WTC11 (cell line): Measurements from ENCODE around the gene MAB21L1. TPM values are rescaled to one million over a fixed set of nuclear protein-coding genes. Genes with fewer than 3 reads are reported as not detected.

Experiments used
- ATAC-seq: fragments of 200-7000 bp; cut with Tn5 transposase; 2 replicates; pipeline ENCODE4 v1.10.0; 2021; ENCODE audit warnings: mild to moderate bottlenecking, moderate library complexity
- CTCF ChIA-PET: fragments of 300-600 bp; sonication (Branson Sonifier 250); formaldehyde crosslinking; loops from one replicate; lab custom pipeline; 2021; ENCODE audit warnings: antibody characterized with exemption; lab: Charles Lee
- POLR2A ChIA-PET: fragments of 350-600 bp; sonication (Branson Sonifier 250); formaldehyde crosslinking; loops from one replicate; lab custom pipeline; 2021; ENCODE audit warnings: antibody characterized with exemption; lab: Charles Lee
- DNase-seq: peaks from one replicate; pipeline ENCODE4 v3.0.0; 2021; ENCODE audit warnings: low spot score
- H3K27ac Mint-ChIP-seq: 2 replicates; pipeline ENCODE4 v1.8.0; 2021; ENCODE audit warnings: mixed read lengths
- H3K27me3 Mint-ChIP-seq: 2 replicates; pipeline ENCODE4 v1.8.0; 2021; ENCODE audit warnings: low read depth, mild to moderate bottlenecking, moderate library complexity, mixed read lengths
- H3K36me3 Mint-ChIP-seq: 2 replicates; pipeline ENCODE4 v1.8.0; 2021; ENCODE audit warnings: mixed read lengths
- H3K4me1 Mint-ChIP-seq: 2 replicates; pipeline ENCODE4 v1.8.0; 2022; ENCODE audit warnings: mixed read lengths
- H3K4me3 Mint-ChIP-seq: 2 replicates; pipeline ENCODE4 v1.8.0; 2021; ENCODE audit warnings: mild to moderate bottlenecking, moderate library complexity, mixed read lengths
- H3K9me3 Mint-ChIP-seq: 2 replicates; pipeline ENCODE4 v1.8.0; 2021; ENCODE audit warnings: mixed read lengths
- ELF4 ChIP-seq: sonication (generic); formaldehyde crosslinking; IDR thresholded peaks from 2 replicates; pipeline ENCODE4 v1.8.1; 2022; ENCODE audit warnings: low read depth, mild to moderate bottlenecking, moderate library complexity, missing genetic modification reagents
- GTF2I ChIP-seq: fragments of 250-450 bp; sonication (Bioruptor Pico); conservative IDR thresholded peaks from 2 replicates; pipeline ENCODE4 v1.4.0; 2021; ENCODE audit warnings: mild to moderate bottlenecking
- JUN ChIP-seq: sonication (generic); formaldehyde crosslinking; IDR thresholded peaks from 2 replicates; pipeline ENCODE4 v1.8.0; 2023; ENCODE audit warnings: mild to moderate bottlenecking, missing genetic modification reagents
- KAT7 ChIP-seq: sonication (generic); formaldehyde crosslinking; IDR thresholded peaks from 2 replicates; pipeline ENCODE4 v1.8.1; 2023; ENCODE audit warnings: missing genetic modification reagents, mild to moderate bottlenecking, borderline replicate concordance
- MYBL2 ChIP-seq: sonication (generic); formaldehyde crosslinking; IDR thresholded peaks from 2 replicates; pipeline ENCODE4 v1.8.1; 2023; ENCODE audit warnings: mild to moderate bottlenecking, moderate library complexity, missing genetic modification reagents
- NFE2L1 ChIP-seq: sonication (generic); formaldehyde crosslinking; IDR thresholded peaks from 2 replicates; pipeline ENCODE4 v1.8.1; 2023; ENCODE audit warnings: missing genetic modification reagents
- NFYB ChIP-seq: sonication (generic); formaldehyde crosslinking; conservative IDR thresholded peaks from 2 replicates; pipeline ENCODE4 v1.8.0; 2022; ENCODE audit warnings: low read depth, missing genetic modification reagents
- NR3C1 ChIP-seq: sonication (generic); formaldehyde crosslinking; conservative IDR thresholded peaks from 2 replicates; pipeline ENCODE4 v1.8.1; 2023; ENCODE audit warnings: low read depth, mild to moderate bottlenecking, missing genetic modification reagents
- OVOL2 ChIP-seq: fragments of 250-450 bp; sonication (Bioruptor Pico); IDR thresholded peaks from 2 replicates; pipeline ENCODE4 v1.9.0; 2021; ENCODE audit warnings: mild to moderate bottlenecking, borderline replicate concordance
- PRRX2 ChIP-seq: fragments of 250-450 bp; sonication (Bioruptor Pico); IDR thresholded peaks from 2 replicates; pipeline ENCODE4 v1.8.0; 2021; ENCODE audit warnings: mild to moderate bottlenecking
- RELA ChIP-seq: sonication (generic); formaldehyde crosslinking; IDR thresholded peaks from 2 replicates; pipeline ENCODE4 v1.8.1; 2022; ENCODE audit warnings: missing genetic modification reagents, mild to moderate bottlenecking, borderline replicate concordance
- TEAD1 ChIP-seq: sonication (generic); formaldehyde crosslinking; IDR thresholded peaks from 2 replicates; pipeline ENCODE4 v1.8.0; 2022; ENCODE audit warnings: mild to moderate bottlenecking, missing genetic modification reagents
- ZBTB21 ChIP-seq: sonication (generic); formaldehyde crosslinking; IDR thresholded peaks from 2 replicates; pipeline ENCODE4 v1.8.1; 2023; ENCODE audit warnings: mild to moderate bottlenecking, missing genetic modification reagents, borderline replicate concordance
- ZNF121 ChIP-seq: sonication (generic); formaldehyde crosslinking; IDR thresholded peaks from 2 replicates; pipeline ENCODE4 v1.8.0; 2023; ENCODE audit warnings: missing genetic modification reagents
- ZNF232 ChIP-seq: sonication (generic); formaldehyde crosslinking; IDR thresholded peaks from 2 replicates; pipeline ENCODE4 v1.8.0; 2022; ENCODE audit warnings: mild to moderate bottlenecking, missing genetic modification reagents
- ZNF263 ChIP-seq: sonication (generic); formaldehyde crosslinking; IDR thresholded peaks from 2 replicates; pipeline ENCODE4 v1.8.1; 2022; ENCODE audit warnings: low read depth, mild to moderate bottlenecking, moderate library complexity, missing genetic modification reagents
- ZNF396 ChIP-seq: fragments of 250-450 bp; sonication (Bioruptor Pico); IDR thresholded peaks from 2 replicates; pipeline ENCODE4 v1.8.0; 2021; ENCODE audit warnings: mild to moderate bottlenecking, moderate library complexity, borderline replicate concordance
- ZNF416 ChIP-seq: fragments of 250-450 bp; sonication (Bioruptor Pico); IDR thresholded peaks from 2 replicates; pipeline ENCODE4 v1.9.0; 2021; ENCODE audit warnings: mild to moderate bottlenecking, inconsistent platforms
- ZNF423 ChIP-seq: fragments of 250-450 bp; sonication (Bioruptor Pico); IDR thresholded peaks from 2 replicates; pipeline ENCODE4 v2.1.2; 2022; ENCODE audit warnings: mild to moderate bottlenecking, moderate library complexity
- total RNA-seq: library from RNA; stranded (reverse); gene quantifications from 3 replicates; pipeline ENCODE4 v1.2.3, GENCODE V29; 2021
- TF ChIP-seq, protein P1 (sequence below): fragments of 250-450 bp; sonication (Bioruptor Pico); IDR thresholded peaks from 2 replicates; pipeline ENCODE4 v2.1.2; 2022; ENCODE audit warnings: mild to moderate bottlenecking, moderate library complexity
- TF ChIP-seq, protein P2 (sequence below): sonication (generic); formaldehyde crosslinking; IDR thresholded peaks from 2 replicates; pipeline ENCODE4 v1.8.1; 2023; ENCODE audit warnings: mild to moderate bottlenecking, missing genetic modification reagents
- TF ChIP-seq, protein P3 (sequence below): sonication (generic); formaldehyde crosslinking; IDR thresholded peaks from 2 replicates; pipeline ENCODE4 v1.8.0; 2022; ENCODE audit warnings: mild to moderate bottlenecking, missing genetic modification reagents
- TF ChIP-seq, protein P4 (sequence below): sonication (generic); formaldehyde crosslinking; IDR thresholded peaks from 2 replicates; pipeline ENCODE4 v1.8.0; 2022; ENCODE audit warnings: mild to moderate bottlenecking, missing genetic modification reagents
- TF ChIP-seq, protein P5 (sequence below): sonication (generic); formaldehyde crosslinking; IDR thresholded peaks from 2 replicates; pipeline ENCODE4 v1.8.1; 2023; ENCODE audit warnings: mild to moderate bottlenecking, missing genetic modification reagents, moderate library complexity
- TF ChIP-seq, protein P6 (sequence below): fragments of 250-450 bp; sonication (Bioruptor Pico); IDR thresholded peaks from 2 replicates; pipeline ENCODE4 v1.9.0; 2021; ENCODE audit warnings: mild to moderate bottlenecking

The MAB21L1 gene
- total RNA-seq, 1 experiment from 2014 or later, result 0.15 TPM

DNA sequence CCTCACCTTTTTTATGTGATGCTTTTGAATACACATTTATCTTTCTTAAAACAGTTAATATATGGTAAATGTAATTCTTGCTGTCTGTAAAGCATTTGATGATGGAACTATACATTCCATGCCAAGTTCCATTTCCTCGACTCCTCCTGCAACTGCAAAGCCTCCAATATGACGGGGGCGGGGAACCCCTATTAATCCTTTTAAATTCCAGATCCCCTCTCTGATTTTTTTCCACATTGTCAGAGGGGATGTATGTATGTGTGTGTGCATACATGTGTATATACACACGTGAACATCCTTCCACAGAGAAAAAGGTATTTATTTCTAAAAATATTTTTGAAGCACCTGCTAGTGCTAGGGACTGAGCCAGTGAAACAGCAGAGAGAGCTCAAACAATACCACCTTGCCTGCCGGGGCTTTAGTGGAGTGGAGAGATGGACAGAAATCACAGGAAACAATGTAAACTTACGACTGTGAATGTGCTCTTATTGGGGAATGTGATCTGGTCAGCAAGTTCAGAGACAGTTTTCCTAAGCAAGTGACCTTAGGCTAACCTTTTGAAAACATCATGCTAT, 25.3 kb upstream of the MAB21L1 start:
- Mint-ChIP-seq H3K9me3 (no peaks in the 10 kb centered on the region), H3K27ac (no peak overlapping the region), H3K36me3 (no peaks in the 10 kb centered on the region)
- TF ChIP-seq KAT7 (no peak), NFE2L1 (CRISPR knock-in tag) (no peak), JUN (CRISPR knock-in tag) (no peak), ELF4 (CRISPR knock-in tag) (no peak), ZNF232 (CRISPR knock-in tag) (no peak), RELA (no peak), MYBL2 (CRISPR knock-in tag) (no peak)
- TF ChIP-seq, protein P1, sequence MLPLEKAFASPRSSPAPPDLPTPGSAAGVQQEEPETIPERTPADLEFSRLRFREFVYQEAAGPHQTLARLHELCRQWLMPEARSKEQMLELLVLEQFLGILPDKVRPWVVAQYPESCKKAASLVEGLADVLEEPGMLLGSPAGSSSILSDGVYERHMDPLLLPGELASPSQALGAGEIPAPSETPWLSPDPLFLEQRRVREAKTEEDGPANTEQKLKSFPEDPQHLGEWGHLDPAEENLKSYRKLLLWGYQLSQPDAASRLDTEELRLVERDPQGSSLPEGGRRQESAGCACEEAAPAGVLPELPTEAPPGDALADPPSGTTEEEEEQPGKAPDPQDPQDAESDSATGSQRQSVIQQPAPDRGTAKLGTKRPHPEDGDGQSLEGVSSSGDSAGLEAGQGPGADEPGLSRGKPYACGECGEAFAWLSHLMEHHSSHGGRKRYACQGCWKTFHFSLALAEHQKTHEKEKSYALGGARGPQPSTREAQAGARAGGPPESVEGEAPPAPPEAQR (CRISPR knock-in tag), result no peak
- TF ChIP-seq, protein P2, sequence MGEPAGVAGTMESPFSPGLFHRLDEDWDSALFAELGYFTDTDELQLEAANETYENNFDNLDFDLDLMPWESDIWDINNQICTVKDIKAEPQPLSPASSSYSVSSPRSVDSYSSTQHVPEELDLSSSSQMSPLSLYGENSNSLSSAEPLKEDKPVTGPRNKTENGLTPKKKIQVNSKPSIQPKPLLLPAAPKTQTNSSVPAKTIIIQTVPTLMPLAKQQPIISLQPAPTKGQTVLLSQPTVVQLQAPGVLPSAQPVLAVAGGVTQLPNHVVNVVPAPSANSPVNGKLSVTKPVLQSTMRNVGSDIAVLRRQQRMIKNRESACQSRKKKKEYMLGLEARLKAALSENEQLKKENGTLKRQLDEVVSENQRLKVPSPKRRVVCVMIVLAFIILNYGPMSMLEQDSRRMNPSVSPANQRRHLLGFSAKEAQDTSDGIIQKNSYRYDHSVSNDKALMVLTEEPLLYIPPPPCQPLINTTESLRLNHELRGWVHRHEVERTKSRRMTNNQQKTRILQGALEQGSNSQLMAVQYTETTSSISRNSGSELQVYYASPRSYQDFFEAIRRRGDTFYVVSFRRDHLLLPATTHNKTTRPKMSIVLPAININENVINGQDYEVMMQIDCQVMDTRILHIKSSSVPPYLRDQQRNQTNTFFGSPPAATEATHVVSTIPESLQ, result no peak
- TF ChIP-seq, protein P3, sequence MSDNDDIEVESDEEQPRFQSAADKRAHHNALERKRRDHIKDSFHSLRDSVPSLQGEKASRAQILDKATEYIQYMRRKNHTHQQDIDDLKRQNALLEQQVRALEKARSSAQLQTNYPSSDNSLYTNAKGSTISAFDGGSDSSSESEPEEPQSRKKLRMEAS (CRISPR knock-in tag), result no peak
- TF ChIP-seq, protein P4, sequence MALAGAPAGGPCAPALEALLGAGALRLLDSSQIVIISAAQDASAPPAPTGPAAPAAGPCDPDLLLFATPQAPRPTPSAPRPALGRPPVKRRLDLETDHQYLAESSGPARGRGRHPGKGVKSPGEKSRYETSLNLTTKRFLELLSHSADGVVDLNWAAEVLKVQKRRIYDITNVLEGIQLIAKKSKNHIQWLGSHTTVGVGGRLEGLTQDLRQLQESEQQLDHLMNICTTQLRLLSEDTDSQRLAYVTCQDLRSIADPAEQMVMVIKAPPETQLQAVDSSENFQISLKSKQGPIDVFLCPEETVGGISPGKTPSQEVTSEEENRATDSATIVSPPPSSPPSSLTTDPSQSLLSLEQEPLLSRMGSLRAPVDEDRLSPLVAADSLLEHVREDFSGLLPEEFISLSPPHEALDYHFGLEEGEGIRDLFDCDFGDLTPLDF (CRISPR knock-in tag), result no peak
- TF ChIP-seq, all 79 proteins: peak for 0
- Mint-ChIP-seq H3K4me1 (peaks cover 5% of the 10 kb centered on the region; the same call in 1 of the 2 replicates), H3K4me3 (no peak overlapping the region), H3K27me3 (no peaks in the 10 kb centered on the region)
- DNase-seq (no peak), ATAC-seq (no peak)
- ChIA-PET CTCF (no interaction called here), POLR2A (no interaction called here)

DNA sequence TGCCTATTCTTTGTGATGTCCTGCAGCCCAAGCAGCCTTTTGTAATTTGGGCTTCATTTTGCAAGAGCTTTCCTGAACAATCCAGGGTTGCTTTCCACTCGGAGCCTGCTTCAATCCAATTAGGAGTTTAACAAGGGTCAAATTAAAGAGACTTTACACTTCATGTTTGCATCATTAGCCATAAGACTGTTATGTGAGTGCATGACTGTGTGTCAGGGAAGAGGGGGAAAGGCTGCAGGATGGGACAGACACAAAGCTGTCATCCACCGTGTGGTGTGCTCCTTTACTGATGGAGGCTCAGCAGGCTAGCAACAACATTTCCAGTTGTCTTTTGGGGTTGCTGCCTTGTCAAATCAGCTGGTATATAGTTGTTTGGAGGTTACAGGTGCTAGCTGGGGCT, 23.7 kb upstream of the MAB21L1 start:
- no peak overlapping the region for H3K27ac Mint-ChIP-seq
- no peak for TF ChIP-seq ZNF396 (CRISPR knock-in tag)
- no peak for TF ChIP-seq NFE2L1 (CRISPR knock-in tag)
- no peak for TF ChIP-seq NFYB (CRISPR knock-in tag)
- no peaks in the 10 kb centered on the region for H3K27me3 Mint-ChIP-seq
- no peaks in the 10 kb centered on the region for H3K9me3 Mint-ChIP-seq
- ChIA-PET POLR2A (no interaction called here), CTCF (no interaction called here)
- no peaks in the 10 kb centered on the region for H3K36me3 Mint-ChIP-seq
- DNase-seq (no peak), ATAC-seq (no peak)
- no peak overlapping the region for H3K4me3 Mint-ChIP-seq
- peaks cover 5% of the 10 kb centered on the region; the same call in 1 of the 2 replicates for H3K4me1 Mint-ChIP-seq

DNA sequence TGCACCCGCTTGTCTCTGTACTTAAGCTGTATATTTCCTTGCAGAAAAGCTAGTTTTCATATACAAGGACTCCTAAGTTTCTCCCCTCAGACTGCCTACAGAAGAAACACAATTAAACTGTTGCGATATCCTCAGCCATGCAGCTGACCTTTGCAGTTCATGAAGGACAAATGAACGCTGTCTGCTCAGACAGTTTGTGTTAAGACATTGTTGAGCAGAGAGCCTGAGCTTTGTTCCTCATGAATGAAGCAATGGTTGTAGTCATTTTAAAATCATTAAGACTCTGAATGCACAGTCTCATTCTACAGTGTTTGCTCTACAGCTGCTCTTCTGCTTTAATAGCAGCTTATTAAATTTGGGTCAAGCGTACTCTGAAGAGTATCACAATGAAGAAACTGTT, 23.2 kb upstream of the MAB21L1 start:
- no peaks in the 10 kb centered on the region for H3K9me3 Mint-ChIP-seq
- H3K27me3 Mint-ChIP-seq, result no peaks in the 10 kb centered on the region
- CTCF ChIA-PET, result no interaction called here
- POLR2A ChIA-PET, result no interaction called here
- H3K4me1 Mint-ChIP-seq, result peaks cover 5% of the 10 kb centered on the region; the same call in 1 of the 2 replicates
- TF ChIP-seq ZNF416 (no peak), ZNF263 (CRISPR knock-in tag) (no peak), NR3C1 (CRISPR knock-in tag) (no peak), ZNF423 (CRISPR knock-in tag) (no peak), KAT7 (no peak), TEAD1 (CRISPR knock-in tag) (no peak), GTF2I (CRISPR knock-in tag) (no peak), ZBTB21 (CRISPR knock-in tag) (no peak), ZNF121 (no peak), PRRX2 (no peak), OVOL2 (CRISPR knock-in tag) (no peak), MYBL2 (CRISPR knock-in tag) (no peak)
- TF ChIP-seq, protein P1 (CRISPR knock-in tag), result no peak
- TF ChIP-seq, protein P5, sequence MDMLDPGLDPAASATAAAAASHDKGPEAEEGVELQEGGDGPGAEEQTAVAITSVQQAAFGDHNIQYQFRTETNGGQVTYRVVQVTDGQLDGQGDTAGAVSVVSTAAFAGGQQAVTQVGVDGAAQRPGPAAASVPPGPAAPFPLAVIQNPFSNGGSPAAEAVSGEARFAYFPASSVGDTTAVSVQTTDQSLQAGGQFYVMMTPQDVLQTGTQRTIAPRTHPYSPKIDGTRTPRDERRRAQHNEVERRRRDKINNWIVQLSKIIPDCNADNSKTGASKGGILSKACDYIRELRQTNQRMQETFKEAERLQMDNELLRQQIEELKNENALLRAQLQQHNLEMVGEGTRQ (CRISPR knock-in tag), result no peak
- TF ChIP-seq, protein P3 (CRISPR knock-in tag), result no peak
- TF ChIP-seq, protein P6, sequence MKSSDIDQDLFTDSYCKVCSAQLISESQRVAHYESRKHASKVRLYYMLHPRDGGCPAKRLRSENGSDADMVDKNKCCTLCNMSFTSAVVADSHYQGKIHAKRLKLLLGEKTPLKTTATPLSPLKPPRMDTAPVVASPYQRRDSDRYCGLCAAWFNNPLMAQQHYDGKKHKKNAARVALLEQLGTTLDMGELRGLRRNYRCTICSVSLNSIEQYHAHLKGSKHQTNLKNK (CRISPR knock-in tag), result no peak
- DNase-seq (no peak), ATAC-seq (no peak)
- H3K36me3 Mint-ChIP-seq, result no peaks in the 10 kb centered on the region
- no peak overlapping the region for H3K27ac Mint-ChIP-seq
- no peak overlapping the region for H3K4me3 Mint-ChIP-seq
